Calu3 (cell line): ENCODE measurements around the gene SLFN14. TPM values are rescaled to one million over a fixed set of nuclear protein-coding genes. Genes with fewer than 3 reads are reported as not detected.

Experiments
- BruUV-seq: library from RNA; stranded (reverse); fragments of 400-500 nt; replicated peaks from 2 replicates; lab custom pipeline; 2021; lab: Mats Ljungman, UMichigan
- CTCF ChIA-PET: fragments of 300-600 bp; sonication (Branson Sonifier 250); formaldehyde crosslinking; loops from one replicate; lab custom pipeline; 2022; ENCODE audit warnings: antibody characterized with exemption; lab: Charles Lee
- DNase-seq: peaks from one replicate; pipeline ENCODE4 v3.0.0; 2022
- H3K27ac Mint-ChIP-seq: one replicate; pipeline ENCODE4 v1.8.0; 2022; ENCODE audit warnings: mixed read lengths; ENCODE audit not compliant: unreplicated experiment
- H3K27me3 Mint-ChIP-seq: one replicate; pipeline ENCODE4 v1.8.0; 2022; ENCODE audit warnings: mixed read lengths; ENCODE audit not compliant: unreplicated experiment
- H3K36me3 Mint-ChIP-seq: one replicate; pipeline ENCODE4 v1.8.0; 2022; ENCODE audit warnings: mild to moderate bottlenecking, moderate library complexity, mixed read lengths; ENCODE audit not compliant: insufficient read depth, unreplicated experiment
- H3K4me1 Mint-ChIP-seq: one replicate; pipeline ENCODE4 v1.8.0; 2022; ENCODE audit warnings: mild to moderate bottlenecking, low read depth, mixed read lengths; ENCODE audit not compliant: unreplicated experiment
- H3K4me3 Mint-ChIP-seq: one replicate; pipeline ENCODE4 v1.8.0; 2022; ENCODE audit warnings: mild to moderate bottlenecking, low read depth, moderate library complexity, mixed read lengths; ENCODE audit not compliant: unreplicated experiment
- H3K9me3 Mint-ChIP-seq: one replicate; pipeline ENCODE4 v1.8.0; 2022; ENCODE audit warnings: low read depth, mixed read lengths; ENCODE audit not compliant: unreplicated experiment
- intact Hi-C: fragments of 100-400 bp; cut with micrococcal nuclease; formaldehyde crosslinking; loops from one replicate; pipeline ENCODE4 v1.10.0; 2022; ENCODE audit not compliant: unreplicated experiment
- total RNA-seq: library from RNA; stranded (reverse); gene quantifications from 2 replicates; pipeline ENCODE4 v1.2.3, GENCODE V29; 2022
- TF ChIP-seq, protein P1 (sequence below): fragments of 200-600 bp; IDR thresholded peaks from one replicate; pipeline ENCODE4 v1.8.0; 2022; ENCODE audit warnings: antibody characterized with exemption; ENCODE audit not compliant: unreplicated experiment

Gene SLFN14
- total RNA-seq, 1 experiment from 2014 or later, result not detected

DNA sequence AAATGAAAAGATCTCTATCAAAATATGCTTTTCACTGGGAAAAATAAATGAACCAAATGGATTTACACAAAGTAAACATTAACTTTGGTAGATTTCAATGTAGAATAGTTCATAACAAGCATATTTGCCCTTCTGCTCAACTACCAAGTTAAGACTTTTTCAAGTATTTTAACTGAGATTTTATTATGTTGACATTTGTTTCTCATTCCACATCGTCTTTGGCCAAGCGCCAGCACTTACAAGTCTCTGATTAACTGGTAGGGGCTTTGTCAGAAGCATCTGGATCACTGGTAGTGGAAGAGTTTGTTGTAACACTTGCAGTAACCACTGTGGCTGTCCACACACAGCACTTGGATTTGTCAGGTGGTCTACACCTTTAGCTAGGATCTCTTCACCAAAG lies 46.1 kb downstream of the SLFN14 start:
- no peak for DNase-seq
- BruUV-seq, result no TSS peak
- H3K9me3 Mint-ChIP-seq, result no peaks in the 10 kb centered on the region
- H3K27ac Mint-ChIP-seq, result no peak overlapping the region
- TF ChIP-seq, protein P1, sequence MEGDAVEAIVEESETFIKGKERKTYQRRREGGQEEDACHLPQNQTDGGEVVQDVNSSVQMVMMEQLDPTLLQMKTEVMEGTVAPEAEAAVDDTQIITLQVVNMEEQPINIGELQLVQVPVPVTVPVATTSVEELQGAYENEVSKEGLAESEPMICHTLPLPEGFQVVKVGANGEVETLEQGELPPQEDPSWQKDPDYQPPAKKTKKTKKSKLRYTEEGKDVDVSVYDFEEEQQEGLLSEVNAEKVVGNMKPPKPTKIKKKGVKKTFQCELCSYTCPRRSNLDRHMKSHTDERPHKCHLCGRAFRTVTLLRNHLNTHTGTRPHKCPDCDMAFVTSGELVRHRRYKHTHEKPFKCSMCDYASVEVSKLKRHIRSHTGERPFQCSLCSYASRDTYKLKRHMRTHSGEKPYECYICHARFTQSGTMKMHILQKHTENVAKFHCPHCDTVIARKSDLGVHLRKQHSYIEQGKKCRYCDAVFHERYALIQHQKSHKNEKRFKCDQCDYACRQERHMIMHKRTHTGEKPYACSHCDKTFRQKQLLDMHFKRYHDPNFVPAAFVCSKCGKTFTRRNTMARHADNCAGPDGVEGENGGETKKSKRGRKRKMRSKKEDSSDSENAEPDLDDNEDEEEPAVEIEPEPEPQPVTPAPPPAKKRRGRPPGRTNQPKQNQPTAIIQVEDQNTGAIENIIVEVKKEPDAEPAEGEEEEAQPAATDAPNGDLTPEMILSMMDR, result no peak
- H3K4me3 Mint-ChIP-seq, result no peak overlapping the region
- peaks cover 80% of the 10 kb centered on the region for H3K27me3 Mint-ChIP-seq
- intact Hi-C loops, result no loop called here
- peaks cover 10% of the 10 kb centered on the region for H3K4me1 Mint-ChIP-seq
- CTCF ChIA-PET, result no interaction called here
- H3K36me3 Mint-ChIP-seq, result no peaks in the 10 kb centered on the region

Other genes with a start within 250 kb of the SLFN14 start
- 35.3 and 38.2 TPM in 2 replicates for gene SLFN11, start 187.2 kb downstream of the SLFN14 start, total RNA-seq
- 0.44 and 0.54 TPM in 2 replicates for gene SLFN12, start 128.3 kb downstream of the SLFN14 start, total RNA-seq
- gene SLFN13, start 112.1 kb downstream of the SLFN14 start, total RNA-seq, result 44.4 and 46.2 TPM in 2 replicates
- 0.14 and 0.51 TPM in 2 replicates for gene SLFN12L, start 23.1 kb downstream of the SLFN14 start, total RNA-seq
- gene PEX12, start 17.8 kb upstream of the SLFN14 start, total RNA-seq, result 3.4 and 4.1 TPM in 2 replicates
- gene AP2B1, start 26.5 kb upstream of the SLFN14 start, total RNA-seq, result 309 and 320 TPM in 2 replicates
- 0.95 and 1.4 TPM in 2 replicates for gene RASL10B, start 170.8 kb upstream of the SLFN14 start, total RNA-seq
- gene GAS2L2, start 192.4 kb upstream of the SLFN14 start, total RNA-seq, result not detected in 2 replicates
- not detected in 2 replicates for gene C17orf50, start 200.1 kb upstream of the SLFN14 start, total RNA-seq
- not detected in 2 replicates for gene MMP28, start 234.8 kb upstream of the SLFN14 start, total RNA-seq
- gene TAF15, start 248.7 kb upstream of the SLFN14 start, total RNA-seq, result 284 and 286 TPM in 2 replicates